Heart left ventricle (tissue), 16 donors: Measurements from ENCODE around the gene NUDT1. TPM values are rescaled to one million over a fixed set of nuclear protein-coding genes. Genes with fewer than 3 reads are reported as not detected.
A peak's percentile ranks its signal among the peaks of the same experiment; 100 is the strongest.

ENCODE experiments used
- ATAC-seq, 4 donors: fragments of 200-7000 bp; cut with Tn5 transposase; one replicate each; pipeline ENCODE4 v1.9.1; 2020 to 2022; ENCODE audit warnings: moderate library complexity in 4 of 4, mild to moderate bottlenecking in 3 of 4, moderate number of reproducible peaks in 1 of 4
- DNase-seq, 5 donors: peaks; one replicate each; pipeline ENCODE4 v3.0.0-alpha.2; 2020
- H3K27ac ChIP-seq, 12 donors: fragments of 200-600 bp; sonication (generic) in 4 of 12; one replicate each; pipeline versions ENCODE4 v1.5.0 to v1.8.0; 2016 to 2022; ENCODE audit warnings: mild to moderate bottlenecking in 2 of 12
- H3K27me3 ChIP-seq, 9 donors: fragments of 200-600 bp; sonication (generic) in 2 of 9; one replicate each; pipeline versions ENCODE4 v1.5.1 to v1.8.0; 2016 to 2022; ENCODE audit warnings: mild to moderate bottlenecking in 3 of 9
- H3K36me3 ChIP-seq, 9 donors: fragments of 200-600 bp; sonication (generic) in 2 of 9; one replicate each; pipeline versions ENCODE4 v1.5.0 to v1.8.0; 2018 to 2022; ENCODE audit warnings: mild to moderate bottlenecking in 2 of 9
- H3K4me1 ChIP-seq, 12 donors: fragments of 200-600 bp; sonication (generic) in 4 of 12; one replicate each; pipeline versions ENCODE4 v1.5.0 to v1.8.0; 2016 to 2022; ENCODE audit warnings: mild to moderate bottlenecking in 3 of 12
- H3K4me3 ChIP-seq, 12 donors: fragments of 200-600 bp; sonication (generic) in 4 of 12; one replicate each; pipeline versions ENCODE4 v1.5.0 to v1.8.0; 2017 to 2022; ENCODE audit warnings: mild to moderate bottlenecking in 9 of 12, moderate library complexity in 4 of 12
- H3K9me3 ChIP-seq, 12 donors: fragments of 200-600 bp; sonication (generic) in 4 of 12; one replicate each; pipeline versions ENCODE4 v1.5.0 to v1.8.0; 2016 to 2022; ENCODE audit warnings: mild to moderate bottlenecking in 1 of 12
- CTCF ChIP-seq, 12 donors: fragments of 200-600 bp; sonication (generic) in 4 of 12; IDR thresholded peaks; one replicate each; pipeline versions ENCODE4 v1.5.0 to v1.8.0; 2018 to 2022; ENCODE audit warnings: antibody characterized with exemption in 12 of 12, mild to moderate bottlenecking in 5 of 12
- POLR2A ChIP-seq, 2 donors: fragments of 450-650 bp; IDR thresholded peaks; one replicate each; pipeline ENCODE4 v1.6.1; 2017; ENCODE audit warnings: antibody characterized with exemption in 2 of 2, mild to moderate bottlenecking in 2 of 2, moderate library complexity in 2 of 2
- WGBS, 4 donors: extraction: QIAGEN DNeasy Blood & Tissue Kit in 2 of 4; methylation state at CpG; one replicate each; pipeline versions ENCODE4 v1.1.5 to v1.1.7; 2013 to 2018; 5-methylcytosine and 5-hydroxymethylcytosine counted together
- intact Hi-C, 10 donors: fragments of 100-400 bp; cut with DNase I; formaldehyde crosslinking; loops; one replicate each; pipeline versions ENCODE4 v1.11.1 to v1.14.2; 2022
- polyA plus RNA-seq, 2 donors: library from polyadenylated mRNA; stranded (reverse); fragments of 200-250 nt; gene quantifications; one replicate each; pipeline ENCODE4 v1.2.3, GENCODE V29; 2013
- total RNA-seq, 9 donors: library from RNA; depleted of rRNA in 2 of 9; stranded (reverse); fragments of >200 nt in 2 of 9; fragmentation: NEBNext Ultra II Directional in 3 of 9; extraction: Animal tissue kit (Norgen Biotek cat#: 25700) in 3 of 9; gene quantifications; one replicate each; pipeline versions ENCODE4 v1.1.0 to v1.2.4, GENCODE V29; 2016 to 2023
- donor health status: ischemic (EF 13 %, LVEDD 7.1; RV severe dilation, severe dysfunction).
- donor health status: healthy with polysubstance abuse.
- donor health status: DM: no; HTN: yes; CAD: no.
- donor health status: DM: no; HTN: no; CAD: no.
- donor health status: ischemic (EF 25% LVEDD 6.9; RV normal size, moderate dysfunction).
- donor health status: ischemic (EF 25% LVEDD 5.7; RV mildly dilated, moderate dysfunction).
- donor health status: healthy.
- donor health status: DM: yes; HTN: yes; CAD: no.
- donor health status: ischemic (EF 35%, LVEDD 5.7; RV mildly dilated, moderate dysfunction).
- donor health status: nonischemic (EF 11% LVEDD 7.7; RV severe dilation, severe dysfunction).
- donor health status: DM: yes; HTN: yes; CAD: no.
- donor health status: PGD.
- donor health status: ischemic (EF 29% LVEDD 5.4; RV normal size, mild dysfunction).
- donor health status: nonischemic (EF 23%, LVEDD 6.1; RV moderate dilation, normal function).

The NUDT1 gene
- total and polyA plus RNA-seq, 11 donors, result 9.8 to 23.7 (median 16.1) TPM

GRCh38 chr7:2229467-2229866, 12.6 kb upstream of the NUDT1 start:
- DNase-seq (no peak), ATAC-seq (no peak)
- Histone ChIP-seq H3K36me3 (peaks cover 0 to 54% (median 36%) of the 10 kb centered on the region in 9 donors), H3K9me3 (no peaks in the 10 kb centered on the region), H3K4me3 (no peak overlapping the region), H3K27ac (no peak overlapping the region), H3K4me1 (peaks cover 2 to 30% (median 20%) of the 10 kb centered on the region in 12 donors), H3K27me3 (no peaks in the 10 kb centered on the region)
- TF ChIP-seq CTCF (IDR thresholded peaks at IDR 0.05) (no peak), POLR2A (IDR thresholded peaks at IDR 0.05) (no peak)
- WGBS, 4 donors, result 87 to 95% (median 92%) methylated on average over 6 to 7 of the region's 7 CpGs
- intact Hi-C loops, result no loop called here

- intact Hi-C loops, result loop anchor here in 1 of 10 donors (5.0 kb wide), 1 partner anchor 117 kb away; no protein-coding TSS in a partner anchor
- DNase-seq (no peak), ATAC-seq (no peak)
- H3K4me1 ChIP-seq, result peaks cover 2 to 30% (median 20%) of the 10 kb centered on the region in 12 donors
- no peaks in the 10 kb centered on the region for H3K9me3 ChIP-seq
- H3K4me3 ChIP-seq, result no peak overlapping the region
- peaks cover 0 to 54% (median 42%) of the 10 kb centered on the region in 9 donors for H3K36me3 ChIP-seq
- 93 to 99% (median 95%) methylated on average over 8 of the region's 8 CpGs for WGBS, 4 donors
- TF ChIP-seq CTCF (IDR thresholded peaks at IDR 0.05), result no peak
- no peak for TF ChIP-seq POLR2A (IDR thresholded peaks at IDR 0.05)
- no peak overlapping the region for H3K27ac ChIP-seq
- no peaks in the 10 kb centered on the region for H3K27me3 ChIP-seq
Observed at GRCh38 chr7:2230226-2230625, 11.8 kb upstream of the NUDT1 start.

GRCh38 chr7:2230882-2231281, 11.1 kb upstream of the NUDT1 start:
- Histone ChIP-seq H3K4me3 (peak overlapping the region in 3 of 12 donors; percentile 82 to 95 (median 94)), H3K36me3 (peaks cover 0 to 53% (median 44%) of the 10 kb centered on the region in 9 donors), H3K9me3 (no peaks in the 10 kb centered on the region), H3K27ac (no peak overlapping the region), H3K27me3 (no peaks in the 10 kb centered on the region), H3K4me1 (peaks cover 2 to 30% (median 22%) of the 10 kb centered on the region in 12 donors)
- 92 to 95% (median 93%) methylated on average over 9 of the region's 9 CpGs for WGBS, 4 donors
- DNase-seq, result no peak
- no peak for ATAC-seq
- intact Hi-C loops, result loop anchor here in 1 of 10 donors (5.0 kb wide), 1 partner anchor 116 kb away; no protein-coding TSS in a partner anchor
- no peak for TF ChIP-seq CTCF (IDR thresholded peaks at IDR 0.05)
- TF ChIP-seq POLR2A (IDR thresholded peaks at IDR 0.05), result no peak

- intact Hi-C loops, result loop anchor here in 1 of 10 donors (5.0 kb wide), 1 partner anchor 115 kb away; no protein-coding TSS in a partner anchor
- Histone ChIP-seq H3K4me1 (peaks cover 2 to 33% (median 22%) of the 10 kb centered on the region in 12 donors), H3K27ac (peak overlapping the region in 11 of 12 donors; percentile 24 to 87 (median 79)), H3K36me3 (peaks cover 0 to 51% (median 41%) of the 10 kb centered on the region in 9 donors), H3K27me3 (no peaks in the 10 kb centered on the region), H3K9me3 (no peaks in the 10 kb centered on the region), H3K4me3 (peak overlapping the region; percentile 82 to 100 (median 96))
- DNase-seq (no peak), ATAC-seq (peak; percentile 1 to 62 (median 24))
- no peak for TF ChIP-seq CTCF (IDR thresholded peaks at IDR 0.05)
- TF ChIP-seq POLR2A (IDR thresholded peaks at IDR 0.05), result no peak
- WGBS, 4 donors, result 3 to 6% (median 3%) methylated on average over 24 to 46 of the region's 46 CpGs
Observed at GRCh38 chr7:2231992-2232765, 9.8 kb upstream of the NUDT1 start.
